ENCODE data around the gene KRABD2. TPM values are rescaled to one million over a fixed set of nuclear protein-coding genes. Genes with fewer than 3 reads are reported as not detected.

The KRABD2 gene

GRCh38 chr17:8332128-8332527 lies 44.4 kb downstream of the KRABD2 start:
- Histone ChIP-seq H3K4me1 (ENCODE audit: control insufficient read depth, insufficient read depth, low read length) (no peaks in the 10 kb centered on the region), H3K36me3 (ENCODE audit: control insufficient read depth, insufficient read depth, low read length) (no peaks in the 10 kb centered on the region), H3K27ac (ENCODE audit: low read length) (no peak overlapping the region), H3K9me3 (ENCODE audit: control insufficient read depth, insufficient read depth, low read depth, low read length) (no peaks in the 10 kb centered on the region), H3K4me3 (ENCODE audit: low read depth in 2 of 2, low read length in 2 of 2) (no peak overlapping the region), H3K27me3 (ENCODE audit: control insufficient read depth, insufficient read depth, low read length) (no peaks in the 10 kb centered on the region; the same call in 1 of the 2 replicates)
- no peak for TF ChIP-seq REST (IDR thresholded peaks at IDR 0.05; ENCODE audit: insufficient read depth in 1 of 2, low read depth in 2 of 2, low read length in 1 of 2)
- no peak for TF ChIP-seq SIN3A (IDR thresholded peaks at IDR 0.05; ENCODE audit: borderline replicate concordance, insufficient read depth, low read depth, low read length)
- no peak for TF ChIP-seq CTCF (IDR thresholded peaks at IDR 0.05)
- TF ChIP-seq POLR2AphosphoS5 (IDR thresholded peaks at IDR 0.05; ENCODE audit: low read depth, low read length), result no peak
- TF ChIP-seq TCF7L2 (IDR thresholded peaks at IDR 0.05; ENCODE audit: low read depth, low read length), result no peak
- intact Hi-C loops (cut with micrococcal nuclease; ENCODE audit: unreplicated experiment) (no loop called here), in situ Hi-C loops (cut with HindIII; ENCODE audit: low pct_unique_long_range_greater_than_20kb, low sequenced_read_pairs) (no loop called here)
- no TSS peak for BruUV-seq (replicated peaks)
- ChIA-PET CTCF (no interaction called here), POLR2A (no interaction called here)
- ATAC-seq (no peak), DNase-seq (ENCODE audit: low read depth, low spot score) (no peak)

GRCh38 chr17:8327303-8327649 lies 49.2 kb downstream of the KRABD2 start:
- intact Hi-C loops (cut with micrococcal nuclease; ENCODE audit: unreplicated experiment), result no loop called here
- no peak overlapping the region for H3K27ac ChIP-seq (ENCODE audit: low read length)
- H3K36me3 ChIP-seq (ENCODE audit: control insufficient read depth, insufficient read depth, low read length), result no peaks in the 10 kb centered on the region
- in situ Hi-C loops (cut with HindIII; ENCODE audit: low pct_unique_long_range_greater_than_20kb, low sequenced_read_pairs), result no loop called here
- CTCF ChIA-PET, result no interaction called here
- H3K9me3 ChIP-seq (ENCODE audit: control insufficient read depth, insufficient read depth, low read depth, low read length), result no peaks in the 10 kb centered on the region
- BruUV-seq (replicated peaks), result no TSS peak
- POLR2A ChIA-PET, result no interaction called here
- no peaks in the 10 kb centered on the region for H3K4me1 ChIP-seq (ENCODE audit: control insufficient read depth, insufficient read depth, low read length)
- DNase-seq (ENCODE audit: low read depth, low spot score) (no peak), ATAC-seq (no peak)
- no peak overlapping the region for H3K4me3 ChIP-seq (ENCODE audit: low read depth in 2 of 2, low read length in 2 of 2)
- no peak for TF ChIP-seq CTCF (IDR thresholded peaks at IDR 0.05)
- TF ChIP-seq REST (IDR thresholded peaks at IDR 0.05; ENCODE audit: insufficient read depth in 1 of 2, low read depth in 2 of 2, low read length in 1 of 2), result no peak
- TF ChIP-seq TCF7L2 (IDR thresholded peaks at IDR 0.05; ENCODE audit: low read depth, low read length), result no peak
- TF ChIP-seq POLR2AphosphoS5 (IDR thresholded peaks at IDR 0.05; ENCODE audit: low read depth, low read length), result no peak
- no peak for TF ChIP-seq SIN3A (IDR thresholded peaks at IDR 0.05; ENCODE audit: borderline replicate concordance, insufficient read depth, low read depth, low read length)
- H3K27me3 ChIP-seq (ENCODE audit: control insufficient read depth, insufficient read depth, low read length), result no peaks in the 10 kb centered on the region; the same call in 1 of the 2 replicates

Other genes starting within 250 kb of the KRABD2 start
- gene PER1, start 224.3 kb downstream of the KRABD2 start, total RNA-seq (2021; ENCODE audit: unreplicated experiment), result 17.1 TPM
- 28.6 TPM for gene VAMP2, start 213.8 kb downstream of the KRABD2 start, total RNA-seq (2021; ENCODE audit: unreplicated experiment)
- gene TMEM107, start 200.3 kb downstream of the KRABD2 start, total RNA-seq (2021; ENCODE audit: unreplicated experiment), result 10.6 TPM
- gene BORCS6, start 186.5 kb downstream of the KRABD2 start, total RNA-seq (2021; ENCODE audit: unreplicated experiment), result 9.3 TPM
- 85.8 TPM for gene AURKB, start 166.1 kb downstream of the KRABD2 start, total RNA-seq (2021; ENCODE audit: unreplicated experiment)
- 34.2 TPM for gene CTC1, start 128.6 kb downstream of the KRABD2 start, total RNA-seq (2021; ENCODE audit: unreplicated experiment)
- 73.0 TPM for gene PFAS, start 127.4 kb downstream of the KRABD2 start, total RNA-seq (2021; ENCODE audit: unreplicated experiment)
- 16.7 TPM for gene RANGRF, start 88.0 kb downstream of the KRABD2 start, total RNA-seq (2021; ENCODE audit: unreplicated experiment)
- 22.0 TPM for gene SLC25A35, start 81.3 kb downstream of the KRABD2 start, total RNA-seq (2021; ENCODE audit: unreplicated experiment)
- not detected for gene ARHGEF15, start 66.5 kb downstream of the KRABD2 start, total RNA-seq (2021; ENCODE audit: unreplicated experiment)
- not detected for gene ODF4, start 36.9 kb downstream of the KRABD2 start, total RNA-seq (2021; ENCODE audit: unreplicated experiment)
- 865 TPM for gene RPL26, start 6.5 kb upstream of the KRABD2 start, total RNA-seq (2021; ENCODE audit: unreplicated experiment)
- gene RNF222, start 21.1 kb upstream of the KRABD2 start, total RNA-seq (2021; ENCODE audit: unreplicated experiment), result not detected
- 44.8 TPM for gene NDEL1, start 59.2 kb upstream of the KRABD2 start, total RNA-seq (2021; ENCODE audit: unreplicated experiment)